HG02798 (cell line): Measurements from ENCODE around the gene PRODH2.
A peak's percentile ranks its signal among the peaks of the same experiment; 100 is the strongest.
"Not testable (repeated sequence)": the region's sequence is repeated elsewhere in the genome, so short reads cannot be mapped to it uniquely, and the experiment has no call there.

Source experiments
- ATAC-seq: cut with Tn5 transposase; IDR thresholded peaks from one replicate; pipeline ENCODE4 v1.9.1; 2021; ENCODE audit warnings: mild to moderate bottlenecking; ENCODE audit not compliant: unreplicated experiment, poor library complexity

The PRODH2 gene

GRCh38 chr19:35784503-35785338 is 27.9 kb downstream of the PRODH2 start:
- ATAC-seq = no peak

- ATAC-seq = no peak
Observed at GRCh38 chr19:35783469-35784434, 28.9 kb downstream of the PRODH2 start.

- no peak for ATAC-seq
Observed at GRCh38 chr19:35782589-35782988, 30.1 kb downstream of the PRODH2 start.

GRCh38 chr19:35781650-35782049 is 31.0 kb downstream of the PRODH2 start:
- ATAC-seq = no peak

GRCh38 chr19:35780717-35781116 is 31.9 kb downstream of the PRODH2 start:
- no peak for ATAC-seq

- ATAC-seq = no peak
Observed at GRCh38 chr19:35780058-35780457, 32.6 kb downstream of the PRODH2 start.

- no peak for ATAC-seq
Observed at GRCh38 chr19:35779033-35779432, 33.6 kb downstream of the PRODH2 start.

- no peak for ATAC-seq
Observed at GRCh38 chr19:35777961-35778360, 34.7 kb downstream of the PRODH2 start.

- no peak for ATAC-seq
Observed at GRCh38 chr19:35777086-35777841, 35.4 kb downstream of the PRODH2 start.

GRCh38 chr19:35776102-35776788 is 36.4 kb downstream of the PRODH2 start:
- no peak for ATAC-seq

GRCh38 chr19:35775298-35776101 is 37.1 kb downstream of the PRODH2 start, which contains the start of gene ARHGAP33:
Gene ARHGAP33, plus strand, starts transcription at chr19:35775564. Its CDS starts 95 bp downstream, at chr19:35775659.
- ATAC-seq = peak; percentile 98

GRCh38 chr19:35775046-35775297 is 37.7 kb downstream of the PRODH2 start:
- ATAC-seq = no peak

GRCh38 chr19:35774274-35775045 is 38.2 kb downstream of the PRODH2 start:
- no peak for ATAC-seq

GRCh38 chr19:35773020-35773806 is 39.4 kb downstream of the PRODH2 start:
- ATAC-seq = no peak

GRCh38 chr19:35772362-35772761 is 40.3 kb downstream of the PRODH2 start:
- not testable (repeated sequence) for ATAC-seq

GRCh38 chr19:35768082-35768421 is 44.6 kb downstream of the PRODH2 start:
- ATAC-seq = no peak

GRCh38 chr19:35767288-35768081 is 45.2 kb downstream of the PRODH2 start:
- no peak for ATAC-seq
